Neural progenitor cell (in vitro differentiated cells): ENCODE measurements around the gene CYTH1. TPM values are rescaled to one million over a fixed set of nuclear protein-coding genes. Genes with fewer than 3 reads are reported as not detected.

Experiments
- DNase-seq: peaks from one replicate; pipeline ENCODE4 v3.0.0-alpha.2; 2016; ENCODE audit warnings: low spot score
- H2AFZ ChIP-seq: fragments of 200-600 bp; sonication (generic); replicated peaks from 2 replicates; pipeline ENCODE4 v1.6.1; 2016; ENCODE audit warnings: antibody characterized with exemption
- H3F3A ChIP-seq: fragments of 200-600 bp; sonication (generic); 2 replicates; pipeline ENCODE4 v1.6.1; 2016; ENCODE audit warnings: antibody characterized with exemption, low read depth
- H3K27ac ChIP-seq: fragments of 200-600 bp; sonication (generic); 2 replicates; pipeline ENCODE4 v1.5.1; 2016; ENCODE audit warnings: mild to moderate bottlenecking
- H3K27me3 ChIP-seq: fragments of 200-600 bp; sonication (generic); 2 replicates; pipeline ENCODE4 v1.6.1; 2016; ENCODE audit warnings: mild to moderate bottlenecking, moderate library complexity
- H3K36me3 ChIP-seq: fragments of 200-600 bp; sonication (generic); 2 replicates; pipeline ENCODE4 v1.5.1; 2016
- H3K4me1 ChIP-seq: fragments of 200-600 bp; sonication (generic); 2 replicates; pipeline ENCODE4 v1.6.1; 2016; ENCODE audit warnings: mixed run types
- H3K4me2 ChIP-seq: fragments of 200-600 bp; sonication (generic); 2 replicates; pipeline ENCODE4 v1.6.1; 2016
- H3K4me3 ChIP-seq: fragments of 200-600 bp; sonication (generic); 2 replicates; pipeline ENCODE4 v1.5.1; 2016
- H3K79me2 ChIP-seq: fragments of 200-600 bp; sonication (generic); 2 replicates; pipeline ENCODE4 v1.6.1; 2016; ENCODE audit warnings: low read depth
- H3K9ac ChIP-seq: fragments of 200-600 bp; sonication (generic); 2 replicates; pipeline ENCODE4 v1.6.1; 2016
- H3K9me3 ChIP-seq: fragments of 200-600 bp; sonication (generic); 2 replicates; pipeline ENCODE4 v1.5.1; 2016; ENCODE audit warnings: low read depth
- H4K20me1 ChIP-seq: fragments of 200-600 bp; sonication (generic); 2 replicates; pipeline ENCODE4 v1.6.1; 2016; ENCODE audit warnings: low read depth
- H3K27ac Mint-ChIP-seq: 3 replicates; pipeline ENCODE4 v1.8.0; 2021; ENCODE audit warnings: mixed read lengths
- H3K27me3 Mint-ChIP-seq: 2 replicates; pipeline ENCODE4 v1.8.0; 2022; ENCODE audit warnings: low read depth, mild to moderate bottlenecking, inconsistent platforms, moderate library complexity, mixed read lengths; ENCODE audit not compliant: insufficient read depth
- H3K36me3 Mint-ChIP-seq: 3 replicates; pipeline ENCODE4 v1.8.0; 2021; ENCODE audit warnings: mixed read lengths
- H3K4me1 Mint-ChIP-seq: 3 replicates; pipeline ENCODE4 v1.8.0; 2021; ENCODE audit warnings: mixed read lengths
- H3K4me3 Mint-ChIP-seq: 3 replicates; pipeline ENCODE4 v1.8.0; 2021; ENCODE audit warnings: mild to moderate bottlenecking, moderate library complexity, mixed read lengths
- H3K9me3 Mint-ChIP-seq: 3 replicates; pipeline ENCODE4 v1.8.0; 2020; ENCODE audit warnings: mixed read lengths
- CTCF ChIP-seq: fragments of 200-600 bp; sonication (generic); IDR thresholded peaks from 2 replicates; pipeline ENCODE4 v1.5.1; 2017; ENCODE audit warnings: antibody characterized with exemption, mild to moderate bottlenecking
- EZH2 ChIP-seq: fragments of 200-600 bp; sonication (generic); IDR thresholded peaks from 2 replicates; pipeline ENCODE4 v1.6.1; 2017; ENCODE audit warnings: antibody characterized with exemption, mild to moderate bottlenecking, moderate library complexity
- EZH2phosphoT487 ChIP-seq: fragments of 200-600 bp; sonication (generic); IDR thresholded peaks from 2 replicates; pipeline ENCODE4 v1.6.1; 2017; ENCODE audit warnings: antibody characterized with exemption
- total RNA-seq: library from RNA; depleted of rRNA; stranded (reverse); fragments of >200 nt; gene quantifications from 2 replicates; pipeline ENCODE4 v1.2.3, GENCODE V29; 2015; ENCODE audit warnings: low replicate concordance

The CYTH1 gene
- total RNA-seq, 1 donor from 2014 or later = 14.8 TPM

DNA sequence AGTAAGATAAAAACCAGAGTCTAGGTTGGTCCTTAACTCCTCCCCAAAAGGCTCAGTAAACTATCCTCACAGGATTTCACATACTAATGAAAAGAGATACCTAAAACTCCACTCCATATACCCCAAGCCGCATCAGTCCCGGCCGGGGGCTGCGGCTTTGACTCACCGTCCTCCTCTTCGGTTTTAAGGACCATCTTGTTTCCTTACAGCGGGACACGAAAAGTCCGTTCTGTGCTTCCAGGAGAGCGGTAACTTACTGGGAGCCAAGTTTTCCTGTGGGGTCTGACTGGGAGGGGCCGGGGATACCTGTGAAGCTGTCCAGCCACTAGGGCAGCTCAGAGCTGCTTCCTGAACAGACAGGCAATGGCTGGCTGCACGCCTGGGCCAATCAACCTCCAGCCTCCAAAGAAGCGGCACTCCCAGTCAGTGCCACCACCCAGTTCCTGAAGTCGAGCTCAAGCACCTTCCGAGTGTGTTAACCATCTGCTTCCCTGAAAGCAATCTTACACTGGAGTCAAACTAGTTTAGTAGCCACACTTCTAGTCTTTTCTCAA is 45.5 kb downstream of the CYTH1 start:
- H3K4me1 Mint-ChIP-seq = peaks cover 27% of the 10 kb centered on the region
- Histone ChIP-seq H3K79me2 (no peaks in the 10 kb centered on the region), H3K27ac (no peak overlapping the region), H3K27me3 (no peaks in the 10 kb centered on the region), H3F3A (no peaks in the 10 kb centered on the region), H3K4me2 (no peak overlapping the region), H4K20me1 (peaks cover 17% of the 10 kb centered on the region), H2AFZ (no peak overlapping the region), H3K4me3 (no peak overlapping the region), H3K9ac (no peak overlapping the region), H3K4me1 (peaks cover 11% of the 10 kb centered on the region), H3K9me3 (no peaks in the 10 kb centered on the region), H3K36me3 (no peaks in the 10 kb centered on the region)
- no peaks in the 10 kb centered on the region for H3K27me3 Mint-ChIP-seq
- TF ChIP-seq CTCF = no peak
- TF ChIP-seq EZH2phosphoT487 = no peak
- DNase-seq = no peak
- no peaks in the 10 kb centered on the region for H3K36me3 Mint-ChIP-seq
- no peak overlapping the region for H3K4me3 Mint-ChIP-seq
- no peaks in the 10 kb centered on the region for H3K9me3 Mint-ChIP-seq
- no peak overlapping the region for H3K27ac Mint-ChIP-seq

- H3K4me3 ChIP-seq = no peak overlapping the region
- TF ChIP-seq EZH2phosphoT487 (no peak), EZH2 (no peak), CTCF (no peak)
- no peak for DNase-seq
Measured at GRCh38 chr17:78735832-78736525, 46.1 kb downstream of the CYTH1 start.

GRCh38 chr17:78734793-78735641 is 47.1 kb downstream of the CYTH1 start:
- no peak overlapping the region for H3K9ac ChIP-seq
- no peak overlapping the region for H3K4me2 ChIP-seq
- Mint-ChIP-seq H3K4me3 (no peak overlapping the region), H3K9me3 (no peaks in the 10 kb centered on the region), H3K27ac (no peak overlapping the region), H3K36me3 (no peaks in the 10 kb centered on the region), H3K4me1 (peaks cover 24% of the 10 kb centered on the region), H3K27me3 (no peaks in the 10 kb centered on the region)
- no peaks in the 10 kb centered on the region for H3K9me3 ChIP-seq
- no peak for TF ChIP-seq EZH2phosphoT487
- TF ChIP-seq CTCF = no peak
- no peak for TF ChIP-seq EZH2
- H3K4me3 ChIP-seq = no peak overlapping the region
- H3K4me1 ChIP-seq = peaks cover 11% of the 10 kb centered on the region
- no peaks in the 10 kb centered on the region for H3F3A ChIP-seq
- no peaks in the 10 kb centered on the region for H3K79me2 ChIP-seq
- no peak overlapping the region for H2AFZ ChIP-seq
- H3K27ac ChIP-seq = no peak overlapping the region
- DNase-seq = no peak
- peaks cover 17% of the 10 kb centered on the region for H4K20me1 ChIP-seq
- H3K27me3 ChIP-seq = no peaks in the 10 kb centered on the region
- H3K36me3 ChIP-seq = no peaks in the 10 kb centered on the region

More at GRCh38 chr17:78735832-78736525, 46.1 kb downstream of the CYTH1 start:
- Histone ChIP-seq H3K4me2 (no peak overlapping the region), H3K4me1 (peaks cover 11% of the 10 kb centered on the region), H3K27ac (no peak overlapping the region), H3K79me2 (no peaks in the 10 kb centered on the region), H2AFZ (no peak overlapping the region), H3K9me3 (no peaks in the 10 kb centered on the region), H3K9ac (no peak overlapping the region), H3F3A (no peaks in the 10 kb centered on the region), H3K36me3 (no peaks in the 10 kb centered on the region), H3K27me3 (no peaks in the 10 kb centered on the region), H4K20me1 (peaks cover 17% of the 10 kb centered on the region)
- Mint-ChIP-seq H3K27ac (no peak overlapping the region), H3K27me3 (no peaks in the 10 kb centered on the region), H3K36me3 (no peaks in the 10 kb centered on the region), H3K9me3 (no peaks in the 10 kb centered on the region), H3K4me3 (no peak overlapping the region), H3K4me1 (peaks cover 27% of the 10 kb centered on the region)
